ENCODE measurements around the gene FOXL3. TPM values are rescaled to one million over a fixed set of nuclear protein-coding genes. Genes with fewer than 3 reads are reported as not detected.

Gene FOXL3
- total and polyA plus RNA-seq, 2 donors from 2014 or later: not detected

GRCh38 chr7:247181-247580, 42.8 kb upstream of the FOXL3 start:
- peaks cover 0 to 42% (median 10%) of the 10 kb centered on the region in 3 donors for H3K36me3 ChIP-seq (ENCODE audit: control insufficient read depth in 2 of 3, insufficient read depth in 3 of 3, low read length in 3 of 3)
- intact Hi-C loops (cut with DNase I): no loop called here

GRCh38 chr7:247636-248035, 42.3 kb upstream of the FOXL3 start:
- no peak for TF ChIP-seq CTCF (IDR thresholded peaks at IDR 0.05; ENCODE audit: borderline replicate concordance, extremely low read depth, insufficient read depth)
- no peak for FAIRE-seq
- no peak overlapping the region for H3K9ac ChIP-seq (ENCODE audit: low read length in 3 of 3)
- peaks cover 0 to under 1% (median 0%) of the 10 kb centered on the region in 3 donors for H3K4me1 ChIP-seq (ENCODE audit: control insufficient read depth in 2 of 3, insufficient read depth in 2 of 3, low read depth in 1 of 3, low read length in 3 of 3)
- peaks cover 0 to 46% (median 10%) of the 10 kb centered on the region in 3 donors for H3K36me3 ChIP-seq (ENCODE audit: control insufficient read depth in 2 of 3, insufficient read depth in 3 of 3, low read length in 3 of 3)
- DNase-seq: no peak
- intact Hi-C loops (cut with DNase I): no loop called here
- H3K4me3 ChIP-seq (ENCODE audit: low read length in 3 of 3): no peak overlapping the region
- no peaks in the 10 kb centered on the region for H3K27me3 ChIP-seq (ENCODE audit: control insufficient read depth, insufficient read depth, low read length)
- H3K9me3 ChIP-seq (ENCODE audit: control insufficient read depth in 2 of 3, insufficient read depth in 1 of 3, low read length in 3 of 3): no peaks in the 10 kb centered on the region
- peak overlapping the region in 1 of 2 donors; percentile 51 for H3K27ac ChIP-seq (ENCODE audit: low read depth in 2 of 2, low read length in 2 of 2)

More at GRCh38 chr7:247181-247580, 42.8 kb upstream of the FOXL3 start:
- FAIRE-seq: no peak
- no peak overlapping the region for H3K9ac ChIP-seq (ENCODE audit: low read length in 3 of 3)
- peak overlapping the region in 1 of 2 donors; percentile 51 for H3K27ac ChIP-seq (ENCODE audit: low read depth in 2 of 2, low read length in 2 of 2)
- H3K9me3 ChIP-seq (ENCODE audit: control insufficient read depth in 2 of 3, insufficient read depth in 1 of 3, low read length in 3 of 3): no peaks in the 10 kb centered on the region
- no peak for TF ChIP-seq CTCF (IDR thresholded peaks at IDR 0.05; ENCODE audit: borderline replicate concordance, extremely low read depth, insufficient read depth)
- DNase-seq: no peak
- H3K4me1 ChIP-seq (ENCODE audit: control insufficient read depth in 2 of 3, insufficient read depth in 2 of 3, low read depth in 1 of 3, low read length in 3 of 3): peaks cover 0 to 2% (median 0%) of the 10 kb centered on the region in 3 donors
- H3K4me3 ChIP-seq (ENCODE audit: low read length in 3 of 3): no peak overlapping the region
- no peaks in the 10 kb centered on the region for H3K27me3 ChIP-seq (ENCODE audit: control insufficient read depth, insufficient read depth, low read length)

GRCh38 chr7:248732-249435, 41.1 kb upstream of the FOXL3 start:
- FAIRE-seq: no peak
- H3K4me1 ChIP-seq (ENCODE audit: control insufficient read depth in 2 of 3, insufficient read depth in 2 of 3, low read depth in 1 of 3, low read length in 3 of 3): peaks cover 0 to 2% (median 0%) of the 10 kb centered on the region in 3 donors
- DNase-seq: no peak
- H3K27ac ChIP-seq (ENCODE audit: low read depth in 2 of 2, low read length in 2 of 2): no peak overlapping the region
- no peak overlapping the region for H3K4me3 ChIP-seq (ENCODE audit: low read length in 3 of 3)
- TF ChIP-seq CTCF (IDR thresholded peaks at IDR 0.05; ENCODE audit: borderline replicate concordance, extremely low read depth, insufficient read depth): no peak
- H3K9me3 ChIP-seq (ENCODE audit: control insufficient read depth in 2 of 3, insufficient read depth in 1 of 3, low read length in 3 of 3): no peaks in the 10 kb centered on the region
- no peak overlapping the region for H3K9ac ChIP-seq (ENCODE audit: low read length in 3 of 3)
- intact Hi-C loops (cut with DNase I): no loop called here
- H3K27me3 ChIP-seq (ENCODE audit: control insufficient read depth, insufficient read depth, low read length): no peaks in the 10 kb centered on the region
- H3K36me3 ChIP-seq (ENCODE audit: control insufficient read depth in 2 of 3, insufficient read depth in 3 of 3, low read length in 3 of 3): peaks cover 0 to 58% (median 10%) of the 10 kb centered on the region in 3 donors

All from kidney (tissue), 14 donors.